Measurements from ENCODE around the gene DCST2. TPM values are rescaled to one million over a fixed set of nuclear protein-coding genes. Genes with fewer than 3 reads are reported as not detected.
A peak's percentile ranks its signal among the peaks of the same experiment; 100 is the strongest.

Gene DCST2
- polyA plus RNA-seq (2013, experiment 1 of 2; ENCODE audit: insufficient read length), result 0.21 TPM
- polyA plus RNA-seq (2013, experiment 2 of 2; ENCODE audit: insufficient read length), result 0.12 TPM

DNA sequence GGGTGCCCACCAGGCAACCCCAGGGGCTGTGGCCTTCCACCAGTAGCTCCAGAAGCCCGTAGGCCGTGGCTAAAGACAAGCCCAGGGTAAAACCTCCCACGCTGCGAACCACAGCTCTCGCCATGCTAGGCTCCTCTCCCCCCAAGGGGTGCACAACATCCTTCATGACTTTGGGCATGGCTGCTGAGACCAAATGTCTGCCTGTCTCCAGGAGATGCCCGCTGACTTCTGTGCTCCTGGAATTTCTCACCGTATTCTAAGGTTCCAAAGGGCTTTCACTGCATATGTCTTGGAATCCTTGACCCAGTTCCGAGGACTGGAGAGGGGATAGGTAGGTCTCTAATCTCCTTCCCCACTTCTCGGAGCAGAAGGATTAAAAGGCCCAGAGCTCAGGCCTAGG, at the start of gene DCST2, which contains the start of gene DCST1:
DCST2 (minus strand) TSS at position 258 of the 400 bp plus-strand sequence; CDS start at position 178, 80 bp downstream.
DCST1 (plus strand) TSS at position 301 of the 400 bp plus-strand sequence. CDS start 213 bp downstream, outside the sequence.
- no peak for DNase-seq

GRCh38 chr1:155083052-155083541, 49.5 kb upstream of the DCST2 start:
- no peak for DNase-seq

GRCh38 chr1:155082301-155083051, 48.9 kb upstream of the DCST2 start:
- DNase-seq, result no peak

- DNase-seq, result no peak
Observed at GRCh38 chr1:155081472-155082300, 48.1 kb upstream of the DCST2 start.

GRCh38 chr1:155080312-155081228, 47.0 kb upstream of the DCST2 start:
- no peak for DNase-seq

- no peak for DNase-seq
Observed at GRCh38 chr1:155079487-155080311, 46.1 kb upstream of the DCST2 start.

DNA sequence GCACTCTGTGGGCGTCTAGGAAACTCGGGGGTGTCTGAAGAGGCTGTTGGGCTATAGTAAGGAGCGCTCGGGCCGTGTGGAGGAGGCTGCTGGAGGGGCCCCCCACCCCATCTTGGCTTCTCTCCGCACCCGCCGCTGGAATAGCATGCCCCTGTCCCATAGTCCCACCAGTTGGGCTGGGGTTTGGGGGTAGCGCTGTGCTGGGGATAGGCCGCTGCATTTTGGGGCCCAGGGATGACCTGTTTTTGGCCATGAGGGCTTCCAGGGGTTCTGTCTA, 45.6 kb upstream of the DCST2 start:
- no peak for DNase-seq

GRCh38 chr1:155078469-155079209, 45.1 kb upstream of the DCST2 start, which contains the start of gene EFNA3:
EFNA3 (plus strand) TSS chr1:155078837; CDS start chr1:155078942, 105 bp downstream.
- peak; percentile 48 for DNase-seq

DNA sequence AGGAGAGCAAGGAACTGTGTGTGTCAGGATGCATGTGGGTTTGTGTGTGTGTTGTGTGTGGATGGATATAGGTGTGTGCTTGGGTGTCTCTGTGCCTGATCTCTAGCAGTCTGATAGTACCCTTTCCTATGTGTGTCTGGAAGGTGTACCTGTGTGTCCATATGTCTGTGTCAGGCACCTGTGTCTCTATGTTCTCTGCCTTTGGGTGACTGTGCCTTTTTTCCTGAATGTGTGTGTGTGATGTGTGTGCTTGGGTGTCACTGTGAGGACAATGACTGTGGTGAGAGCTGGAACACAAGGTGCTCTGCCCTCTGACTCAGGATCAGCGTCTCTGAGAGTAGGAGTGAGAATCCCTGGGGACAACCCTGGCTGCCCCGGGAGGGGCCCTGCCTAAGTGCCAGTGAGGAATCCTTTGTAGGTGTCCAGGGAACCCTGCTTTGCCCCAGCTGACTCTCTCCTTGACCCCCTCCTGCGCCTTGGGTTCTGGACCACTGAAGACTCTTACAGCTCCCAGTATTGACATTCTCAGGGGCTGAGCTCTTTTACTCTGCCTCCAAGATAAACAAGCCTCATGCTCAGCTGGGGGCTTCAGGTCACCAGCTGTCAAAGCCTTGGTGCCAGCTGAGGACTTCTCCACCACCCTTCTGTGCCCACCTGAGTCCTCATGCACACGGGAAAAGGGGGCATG, 44.3 kb upstream of the DCST2 start:
- no peak for DNase-seq

DNA sequence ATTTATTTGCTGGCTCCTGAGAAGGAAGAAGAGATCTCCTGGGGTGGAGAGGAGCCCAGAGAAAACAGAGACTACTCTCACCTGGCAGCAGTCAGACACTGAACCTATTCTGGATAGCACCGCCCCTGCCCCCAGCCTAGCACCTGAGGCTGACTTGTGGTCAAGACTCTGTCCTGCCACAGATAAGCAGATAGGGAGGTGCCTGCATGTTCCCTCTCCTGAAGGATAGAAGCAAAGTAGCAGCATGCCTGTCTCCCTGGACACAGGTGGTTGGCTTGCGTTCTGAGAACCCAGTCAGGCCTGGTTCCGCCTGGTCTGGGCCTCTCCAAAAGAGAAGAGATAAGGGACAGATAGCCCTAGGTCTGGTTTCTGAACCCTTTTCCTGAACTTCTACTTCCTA, 43.8 kb upstream of the DCST2 start:
- DNase-seq, result no peak

DNA sequence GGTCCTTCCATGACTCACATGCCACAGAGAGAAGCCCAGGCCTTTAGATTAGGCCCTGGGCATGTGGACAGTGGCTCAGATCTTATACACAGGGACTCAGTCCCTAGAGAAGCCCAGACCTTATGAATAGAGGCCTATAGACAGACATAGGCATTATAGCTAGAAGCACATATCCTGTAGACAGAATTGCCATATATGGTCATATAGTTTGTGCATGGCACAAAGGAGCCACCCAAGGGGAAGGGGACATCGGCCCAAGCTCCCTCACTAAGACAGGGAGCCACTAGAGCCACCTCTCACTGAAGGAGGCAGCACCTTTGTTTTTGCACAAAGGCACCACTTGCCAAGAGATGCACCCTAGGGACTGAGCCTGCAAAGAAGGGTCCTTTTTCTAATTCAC, 42.8 kb upstream of the DCST2 start:
- no peak for DNase-seq

DNA sequence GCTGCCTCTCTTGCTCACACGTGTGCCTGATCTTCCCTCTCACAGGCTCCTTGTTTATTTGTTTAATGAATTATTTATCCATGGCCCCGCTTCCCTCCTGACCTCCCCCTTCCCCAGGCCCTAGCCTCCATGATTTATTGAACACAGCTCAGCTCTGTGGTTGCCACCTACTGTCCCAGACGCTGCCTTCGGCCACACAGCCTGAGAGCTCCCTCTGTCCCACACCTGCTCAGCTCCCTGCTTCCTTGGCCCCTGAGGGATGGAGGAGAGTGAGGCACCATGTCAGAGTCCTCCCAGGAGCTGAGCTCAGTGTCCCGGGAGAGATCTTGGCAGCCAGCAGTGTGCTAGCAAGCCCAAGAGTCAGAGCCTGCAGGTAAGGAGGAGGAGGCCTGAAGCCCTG, 42.0 kb upstream of the DCST2 start:
- DNase-seq, result no peak

- no peak for DNase-seq
Observed at GRCh38 chr1:155073377-155074242, 40.0 kb upstream of the DCST2 start.

- DNase-seq, result no peak
Observed at GRCh38 chr1:155072531-155073289, 39.1 kb upstream of the DCST2 start.

DNA sequence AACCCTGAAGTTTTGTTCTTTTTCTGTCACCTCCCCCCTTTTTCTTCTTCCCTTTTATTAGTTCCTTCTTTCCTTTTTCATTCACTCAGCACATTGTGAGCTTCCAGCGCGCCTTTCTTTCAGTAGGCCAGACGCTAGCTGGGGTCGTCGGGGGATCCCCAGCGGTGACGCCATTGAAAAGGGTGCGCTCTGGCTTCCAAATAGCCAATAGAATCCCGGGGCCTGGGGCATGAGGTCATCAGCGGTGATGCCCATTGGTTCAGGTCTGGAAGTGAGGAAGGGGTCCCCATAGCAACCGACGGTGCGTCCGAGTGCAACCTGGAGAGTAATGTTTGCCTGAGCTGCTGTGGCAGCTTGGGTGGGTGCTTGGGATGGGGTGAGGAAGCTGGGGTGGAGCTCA, 38.1 kb upstream of the DCST2 start:
- DNase-seq, result no peak

DNA sequence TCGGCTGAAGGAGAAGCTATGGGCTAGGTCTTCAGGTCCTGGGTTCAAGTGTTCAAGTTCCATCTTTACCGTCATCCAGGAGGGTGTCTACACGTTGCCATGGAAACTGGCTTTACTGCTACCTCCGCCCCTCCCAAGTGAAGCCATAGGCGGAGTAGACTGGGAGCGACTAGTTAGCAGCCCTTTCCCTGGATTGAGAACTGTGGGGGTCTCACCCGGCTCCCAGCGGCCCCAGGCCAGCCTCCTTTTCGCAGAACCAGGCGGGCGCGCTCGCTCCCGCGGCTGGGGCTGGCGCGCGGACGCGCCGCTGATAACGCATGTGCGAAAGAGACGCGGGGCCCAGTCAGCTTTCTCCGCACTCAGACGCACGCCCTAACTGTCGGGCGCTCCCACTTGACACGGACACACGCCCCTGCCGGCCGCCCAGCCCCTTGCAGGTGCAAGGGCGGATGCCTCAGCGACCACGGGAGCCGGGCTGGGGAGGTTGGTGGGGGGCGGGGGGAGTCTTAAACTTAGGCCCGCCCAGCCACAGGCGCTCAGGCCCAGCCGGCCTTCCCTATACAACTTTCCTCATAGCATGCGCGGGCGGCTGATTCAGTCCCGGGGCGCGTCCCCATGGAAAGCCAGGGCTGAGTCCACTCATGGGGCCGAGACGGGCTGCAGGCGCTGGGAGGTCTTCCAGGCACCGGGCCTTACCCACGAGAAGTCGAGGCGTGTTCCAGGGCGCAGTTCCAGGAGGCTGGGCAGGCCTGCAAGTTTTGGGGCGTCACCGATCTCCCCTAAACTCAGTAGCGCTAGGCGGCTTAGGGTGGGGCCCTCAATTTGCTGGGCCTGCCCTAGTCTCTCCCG, 37.4 kb upstream of the DCST2 start:
- peak; percentile 62 for DNase-seq

- DNase-seq, result no peak
Observed at GRCh38 chr1:155070158-155070621, 36.6 kb upstream of the DCST2 start.

Measured in fibroblast of skin of abdomen (primary cell).